ENCODE data around the gene ZBTB47.

ZBTB47 gene

GRCh38 chr3:42672515-42672914 lies 19.0 kb downstream of the ZBTB47 start:
- no peaks in the 10 kb centered on the region for H4K20me1 ChIP-seq (ENCODE audit: insufficient read depth, low read length)
- DNase-seq, result no peak

GRCh38 chr3:42673082-42673481 lies 19.6 kb downstream of the ZBTB47 start:
- no peak for TF ChIP-seq CTCF (IDR thresholded peaks at IDR 0.05; ENCODE audit: borderline replicate concordance, extremely low read depth, low read length, poor library complexity, severe bottlenecking)
- no peak for TF ChIP-seq EZH2 (IDR thresholded peaks at IDR 0.05; ENCODE audit: borderline replicate concordance, low read depth, low read length, severe bottlenecking)
- no peaks in the 10 kb centered on the region for H3K79me2 ChIP-seq (ENCODE audit: insufficient read depth, low read length)
- no peak overlapping the region for H3K9ac ChIP-seq (ENCODE audit: low read depth, low read length)

More at GRCh38 chr3:42672515-42672914, 19.0 kb downstream of the ZBTB47 start:
- no peaks in the 10 kb centered on the region for H3K36me3 ChIP-seq (ENCODE audit: insufficient read depth, low read length)
- no peak for ATAC-seq (ENCODE audit: insufficient read depth, low read depth)
- H3K9ac ChIP-seq (ENCODE audit: low read depth, low read length), result no peak overlapping the region
- no peak for TF ChIP-seq EZH2 (IDR thresholded peaks at IDR 0.05; ENCODE audit: borderline replicate concordance, low read depth, low read length, severe bottlenecking)
- H2AFZ ChIP-seq (ENCODE audit: low read depth, low read length), result no peak overlapping the region
- no peak overlapping the region for H3K27ac ChIP-seq (ENCODE audit: low read length)
- no peaks in the 10 kb centered on the region for H3K79me2 ChIP-seq (ENCODE audit: insufficient read depth, low read length)
- H3K9me3 ChIP-seq (ENCODE audit: insufficient read depth, low read length, severe bottlenecking), result no peaks in the 10 kb centered on the region
- H3K4me1 ChIP-seq (ENCODE audit: insufficient read depth, low read length), result no peaks in the 10 kb centered on the region
- H3K4me2 ChIP-seq (ENCODE audit: insufficient read depth, low read length), result no peak overlapping the region
- no peak overlapping the region for H3K4me3 ChIP-seq (ENCODE audit: low read depth in 1 of 2, low read length in 2 of 2)
- H3K27me3 ChIP-seq (ENCODE audit: insufficient read depth, low read length, poor library complexity), result no peaks in the 10 kb centered on the region

GRCh38 chr3:42674146-42674545 lies 20.6 kb downstream of the ZBTB47 start:
- H3K4me3 ChIP-seq (ENCODE audit: low read depth in 1 of 2, low read length in 2 of 2), result no peak overlapping the region
- no peak for DNase-seq
- H4K20me1 ChIP-seq (ENCODE audit: insufficient read depth, low read length), result no peaks in the 10 kb centered on the region
- H3K36me3 ChIP-seq (ENCODE audit: insufficient read depth, low read length), result no peaks in the 10 kb centered on the region
- H3K9me3 ChIP-seq (ENCODE audit: insufficient read depth, low read length, severe bottlenecking), result no peaks in the 10 kb centered on the region
- no peak for ATAC-seq (ENCODE audit: insufficient read depth, low read depth)
- H2AFZ ChIP-seq (ENCODE audit: low read depth, low read length), result no peak overlapping the region
- no peak for TF ChIP-seq CTCF (IDR thresholded peaks at IDR 0.05; ENCODE audit: borderline replicate concordance, extremely low read depth, low read length, poor library complexity, severe bottlenecking)
- TF ChIP-seq EZH2 (IDR thresholded peaks at IDR 0.05; ENCODE audit: borderline replicate concordance, low read depth, low read length, severe bottlenecking), result no peak
- H3K4me1 ChIP-seq (ENCODE audit: insufficient read depth, low read length), result no peaks in the 10 kb centered on the region
- peaks cover 6% of the 10 kb centered on the region for H3K27me3 ChIP-seq (ENCODE audit: insufficient read depth, low read length, poor library complexity)
- no peak overlapping the region for H3K9ac ChIP-seq (ENCODE audit: low read depth, low read length)
- no peaks in the 10 kb centered on the region for H3K79me2 ChIP-seq (ENCODE audit: insufficient read depth, low read length)
- H3K27ac ChIP-seq (ENCODE audit: low read length), result no peak overlapping the region
- no peak overlapping the region for H3K4me2 ChIP-seq (ENCODE audit: insufficient read depth, low read length)

More at GRCh38 chr3:42673082-42673481, 19.6 kb downstream of the ZBTB47 start:
- no peaks in the 10 kb centered on the region for H3K27me3 ChIP-seq (ENCODE audit: insufficient read depth, low read length, poor library complexity)
- H3K9me3 ChIP-seq (ENCODE audit: insufficient read depth, low read length, severe bottlenecking), result no peaks in the 10 kb centered on the region
- no peak overlapping the region for H3K27ac ChIP-seq (ENCODE audit: low read length)
- no peak for DNase-seq
- no peak overlapping the region for H3K4me3 ChIP-seq (ENCODE audit: low read depth in 1 of 2, low read length in 2 of 2)
- H4K20me1 ChIP-seq (ENCODE audit: insufficient read depth, low read length), result no peaks in the 10 kb centered on the region
- no peak overlapping the region for H2AFZ ChIP-seq (ENCODE audit: low read depth, low read length)
- H3K36me3 ChIP-seq (ENCODE audit: insufficient read depth, low read length), result no peaks in the 10 kb centered on the region
- no peak overlapping the region for H3K4me2 ChIP-seq (ENCODE audit: insufficient read depth, low read length)
- H3K4me1 ChIP-seq (ENCODE audit: insufficient read depth, low read length), result no peaks in the 10 kb centered on the region
- no peak for ATAC-seq (ENCODE audit: insufficient read depth, low read depth)

GRCh38 chr3:42675909-42676308 lies 22.4 kb downstream of the ZBTB47 start:
- Histone ChIP-seq H3K4me1 (ENCODE audit: insufficient read depth, low read length) (no peaks in the 10 kb centered on the region), H3K36me3 (ENCODE audit: insufficient read depth, low read length) (no peaks in the 10 kb centered on the region), H3K4me3 (ENCODE audit: low read depth in 1 of 2, low read length in 2 of 2) (no peak overlapping the region), H3K9me3 (ENCODE audit: insufficient read depth, low read length, severe bottlenecking) (no peaks in the 10 kb centered on the region), H3K27me3 (ENCODE audit: insufficient read depth, low read length, poor library complexity) (peaks cover 7% of the 10 kb centered on the region), H3K4me2 (ENCODE audit: insufficient read depth, low read length) (no peak overlapping the region), H3K27ac (ENCODE audit: low read length) (no peak overlapping the region), H4K20me1 (ENCODE audit: insufficient read depth, low read length) (no peaks in the 10 kb centered on the region), H3K9ac (ENCODE audit: low read depth, low read length) (no peak overlapping the region), H2AFZ (ENCODE audit: low read depth, low read length) (no peak overlapping the region), H3K79me2 (ENCODE audit: insufficient read depth, low read length) (no peaks in the 10 kb centered on the region)
- DNase-seq (no peak), ATAC-seq (ENCODE audit: insufficient read depth, low read depth) (no peak)
- TF ChIP-seq CTCF (IDR thresholded peaks at IDR 0.05; ENCODE audit: borderline replicate concordance, extremely low read depth, low read length, poor library complexity, severe bottlenecking) (no peak), EZH2 (IDR thresholded peaks at IDR 0.05; ENCODE audit: borderline replicate concordance, low read depth, low read length, severe bottlenecking) (no peak)

Data from DND-41 (cell line).